H1 (cell line): ENCODE results near the gene DSCAM. TPM values are rescaled to one million over a fixed set of nuclear protein-coding genes. Genes with fewer than 3 reads are reported as not detected.

Experiments used
- CTCF ChIA-PET: fragments of 300-600 bp; sonication (Branson Sonifier 250); formaldehyde crosslinking; loops from one replicate; lab custom pipeline; 2021; ENCODE audit not compliant: partially characterized antibody; lab: Charles Lee
- POLR2A ChIA-PET: fragments of 300-600 bp; sonication (Branson Sonifier 250); formaldehyde crosslinking; loops from one replicate; lab custom pipeline; 2021; ENCODE audit warnings: inconsistent platforms; ENCODE audit not compliant: partially characterized antibody; lab: Charles Lee
- DNase-seq, 2 experiments: peaks; one replicate each; pipeline versions ENCODE4 v3.0.0 to v3.0.0-alpha.2; 2010 to 2022; ENCODE audit warnings: low spot score in 2 of 2, low read depth in 1 of 2, mixed read lengths in 1 of 2
- FAIRE-seq: peaks from 2 replicates; lab custom pipeline; 2011; peaks lifted over from hg19 to GRCh38; lab: Jason Lieb, UNC
- H2AFZ ChIP-seq: 2 replicates; pipeline ENCODE4 v1.8.1; 2012; ENCODE audit warnings: low read length, inconsistent platforms
- H2AK5ac ChIP-seq: 2 replicates; pipeline ENCODE4 v1.6.1; 2013; ENCODE audit warnings: low read depth, low read length
- H2BK120ac ChIP-seq: replicated peaks from 2 replicates; pipeline ENCODE3; 2013; ENCODE audit warnings: low read depth, low read length, inconsistent platforms
- H2BK12ac ChIP-seq: 2 replicates; pipeline ENCODE4 v1.6.1; 2013; ENCODE audit warnings: low read depth, low read length
- H2BK15ac ChIP-seq: 2 replicates; pipeline ENCODE4 v1.6.1; 2013; ENCODE audit warnings: low read length
- H2BK20ac ChIP-seq: 2 replicates; pipeline ENCODE4 v1.6.1; 2013; ENCODE audit warnings: low read length
- H2BK5ac ChIP-seq: 2 replicates; pipeline ENCODE4 v1.6.1; 2013; ENCODE audit warnings: low read depth, low read length
- H3K14ac ChIP-seq: 2 replicates; pipeline ENCODE4 v1.6.1; 2013; ENCODE audit warnings: inconsistent platforms; ENCODE audit not compliant: insufficient read length
- H3K18ac ChIP-seq: 2 replicates; pipeline ENCODE4 v1.6.1; 2013; ENCODE audit warnings: low read length; ENCODE audit errors: extremely low read depth
- H3K23ac ChIP-seq: 2 replicates; pipeline ENCODE4 v1.6.1; 2013; ENCODE audit warnings: inconsistent platforms; ENCODE audit not compliant: insufficient read length
- H3K23me2 ChIP-seq: 2 replicates; pipeline ENCODE4 v1.6.1; 2013; ENCODE audit warnings: low read depth, low read length
- H3K27ac ChIP-seq: 2 replicates; pipeline ENCODE4 v1.6.1; 2011; ENCODE audit warnings: low read depth, low read length, inconsistent platforms
- H3K27me3 ChIP-seq, 4 experiments: replicated peaks in 1 of 4; 1 replicate in 1 of 4; 2 replicates in 3 of 4; pipeline versions ENCODE4 v1.6.1 to v1.8.1; 2011 to 2013; ENCODE audit warnings: low read length in 3 of 4, mild to moderate bottlenecking in 3 of 4, inconsistent platforms in 2 of 4, mixed read lengths in 2 of 4, moderate library complexity in 1 of 4; ENCODE audit not compliant: control insufficient read depth in 3 of 4, insufficient read depth in 3 of 4; ENCODE audit errors: extremely low read depth in 1 of 4
- H3K36me3 ChIP-seq, 4 experiments: 2 replicates each; pipeline versions ENCODE4 v1.6.1 to v1.8.1; 2011 to 2013; ENCODE audit warnings: mild to moderate bottlenecking in 4 of 4, low read length in 3 of 4, moderate library complexity in 2 of 4, control low read depth in 1 of 4, inconsistent platforms in 1 of 4; ENCODE audit not compliant: insufficient read depth in 4 of 4, control insufficient read depth in 2 of 4
- H3K4ac ChIP-seq: replicated peaks from 2 replicates; pipeline ENCODE3; 2013; ENCODE audit warnings: low read length, low read depth, mixed read lengths, inconsistent platforms; ENCODE audit not compliant: insufficient read length
- H3K4me1 ChIP-seq, 4 experiments: replicated peaks in 1 of 4; 1 replicate in 1 of 4; 2 replicates in 3 of 4; pipeline versions ENCODE4 v1.6.1 to v1.8.1; 2011 to 2013; ENCODE audit warnings: low read length in 3 of 4, inconsistent platforms in 2 of 4, mixed read lengths in 1 of 4; ENCODE audit not compliant: insufficient read depth in 4 of 4, control insufficient read depth in 3 of 4
- H3K4me2 ChIP-seq, 2 experiments: 2 replicates each; pipeline versions ENCODE4 v1.6.1 to v1.8.1; 2011 to 2013; ENCODE audit warnings: low read depth in 2 of 2, low read length in 2 of 2, control low read depth in 1 of 2, inconsistent platforms in 1 of 2, mild to moderate bottlenecking in 1 of 2; ENCODE audit not compliant: insufficient read depth in 1 of 2
- H3K4me3 ChIP-seq, 4 experiments: fragments of 200-600, 300-600 bp in 1 of 4; sonication (generic), shearing (Covaris generic), sonication (Bioruptor Twin) in 1 of 4; 2 replicates each; pipeline versions ENCODE4 v1.5.1 to v1.8.1; 2011 to 2016; ENCODE audit warnings: low read length in 4 of 4, low read depth in 3 of 4, control low read depth in 2 of 4, inconsistent platforms in 2 of 4, mild to moderate bottlenecking in 2 of 4, mixed read lengths in 1 of 4, moderate library complexity in 1 of 4; ENCODE audit not compliant: insufficient read depth in 2 of 4; ENCODE audit errors: extremely low read depth in 1 of 4
- H3K56ac ChIP-seq: replicated peaks from 2 replicates; pipeline ENCODE3; 2013; ENCODE audit warnings: low read depth, mild to moderate bottlenecking, mixed read lengths, low read length, inconsistent platforms; ENCODE audit not compliant: insufficient read length
- H3K79me1 ChIP-seq: 2 replicates; pipeline ENCODE4 v1.6.1; 2013; ENCODE audit warnings: low read depth, low read length, control low read depth
- H3K79me2 ChIP-seq, 2 experiments: 2 replicates each; pipeline versions ENCODE4 v1.6.1 to v1.8.1; 2012 to 2013; ENCODE audit warnings: low read length in 2 of 2, mild to moderate bottlenecking in 2 of 2, inconsistent platforms in 1 of 2; ENCODE audit not compliant: insufficient read depth in 2 of 2, control insufficient read depth in 1 of 2
- H3K9ac ChIP-seq, 4 experiments: replicated peaks in 1 of 4; 1 replicate in 1 of 4; 2 replicates in 3 of 4; pipeline versions ENCODE4 v1.6.1 to v1.8.1; 2011 to 2013; ENCODE audit warnings: low read depth in 3 of 4, low read length in 3 of 4, control low read depth in 2 of 4, mild to moderate bottlenecking in 2 of 4, moderate library complexity in 2 of 4, inconsistent platforms in 1 of 4; ENCODE audit errors: extremely low read depth in 1 of 4
- H3K9me3 ChIP-seq, 2 experiments: 2 replicates each; pipeline versions ENCODE4 v1.6.1 to v1.8.1; 2012 to 2013; ENCODE audit warnings: mild to moderate bottlenecking in 2 of 2, moderate library complexity in 2 of 2, control low read depth in 1 of 2, inconsistent platforms in 1 of 2, low read depth in 1 of 2, low read length in 1 of 2, mixed read lengths in 1 of 2; ENCODE audit not compliant: insufficient read depth in 2 of 2
- H4K20me1 ChIP-seq, 2 experiments: replicated peaks in 1 of 2; 2 replicates each; pipeline versions ENCODE3 to v1.8.1; 2011 to 2013; ENCODE audit warnings: inconsistent platforms in 2 of 2, low read length in 2 of 2, mild to moderate bottlenecking in 1 of 2; ENCODE audit not compliant: insufficient read depth in 2 of 2, control insufficient read depth in 1 of 2
- H4K5ac ChIP-seq: 2 replicates; pipeline ENCODE4 v1.6.1; 2013; ENCODE audit warnings: low read length, low read depth, mixed read lengths, inconsistent platforms; ENCODE audit not compliant: insufficient read length
- H4K8ac ChIP-seq: 2 replicates; pipeline ENCODE4 v1.8.0; 2013; ENCODE audit warnings: mild to moderate bottlenecking, moderate library complexity, low read length, inconsistent platforms; ENCODE audit not compliant: insufficient read depth; ENCODE audit errors: extremely low read depth
- H4K91ac ChIP-seq: replicated peaks from 2 replicates; pipeline ENCODE3; 2013; ENCODE audit warnings: low read length, mixed read lengths, inconsistent platforms; ENCODE audit not compliant: insufficient read length
- BACH1 ChIP-seq: IDR thresholded peaks from 2 replicates; pipeline ENCODE4 v1.6.1; 2012; ENCODE audit warnings: low read length, improper control_type of control experiment
- BCL11A ChIP-seq, 2 experiments: IDR thresholded peaks; one replicate each; pipeline ENCODE4 v1.6.1; 2011; ENCODE audit warnings: low read depth in 2 of 2, low read length in 2 of 2, mild to moderate bottlenecking in 2 of 2
- CHD2 ChIP-seq: IDR thresholded peaks from 2 replicates; pipeline ENCODE4 v1.6.1; 2012; ENCODE audit warnings: low read length, improper control_type of control experiment
- CREB1 ChIP-seq: IDR thresholded peaks from 2 replicates; pipeline ENCODE4 v1.6.1; 2012; ENCODE audit warnings: inconsistent platforms
- CTCF ChIP-seq, 3 experiments: IDR thresholded peaks; 1 replicate in 2 of 3; 2 replicates in 1 of 3; pipeline versions ENCODE4 v1.5.1 to v1.6.1; 2011; ENCODE audit warnings: low read length in 3 of 3, mild to moderate bottlenecking in 3 of 3, inconsistent platforms in 2 of 3, low read depth in 1 of 3, moderate library complexity in 1 of 3; ENCODE audit not compliant: insufficient read depth in 1 of 3; ENCODE audit errors: control extremely low read depth in 1 of 3
- EGR1 ChIP-seq: IDR thresholded peaks from 2 replicates; pipeline ENCODE4 v1.6.1; 2011; ENCODE audit warnings: low read depth, low read length, borderline replicate concordance
- FOSL1 ChIP-seq: IDR thresholded peaks from 2 replicates; pipeline ENCODE4 v1.6.1; 2011; ENCODE audit warnings: mild to moderate bottlenecking, low read depth, low read length, moderate library complexity; ENCODE audit not compliant: insufficient read depth
- NRF1 ChIP-seq: IDR thresholded peaks from 2 replicates; pipeline ENCODE4 v1.6.1; 2011; ENCODE audit warnings: mild to moderate bottlenecking, low read depth, low read length, improper control_type of control experiment
- RBBP5 ChIP-seq: IDR thresholded peaks from 2 replicates; pipeline ENCODE4 v1.7.1; 2012; ENCODE audit warnings: low read depth, mild to moderate bottlenecking, inconsistent platforms, low read length, moderate library complexity, borderline replicate concordance
- RNF2 ChIP-seq: fragments of 200-900, 300-1000 bp; sonication (generic); IDR thresholded peaks from 2 replicates; pipeline ENCODE4 v1.7.1; 2016; ENCODE audit warnings: borderline replicate concordance, low read depth, mild to moderate bottlenecking, antibody characterized with exemption, low read length; ENCODE audit not compliant: poor library complexity, severe bottlenecking; ENCODE audit errors: missing control alignments
- SIRT6 ChIP-seq: IDR thresholded peaks from one replicate; pipeline ENCODE4 v1.7.1; 2012; ENCODE audit warnings: low read length, inconsistent platforms
- SP1 ChIP-seq: IDR thresholded peaks from 2 replicates; pipeline ENCODE4 v1.6.1; 2011; ENCODE audit warnings: low read depth, low read length
- TBP ChIP-seq: IDR thresholded peaks from 2 replicates; pipeline ENCODE4 v1.6.1; 2011; ENCODE audit warnings: low read depth, low read length, improper control_type of control experiment
- WGBS, 2 experiments: shearing (Covaris generic) in 1 of 2; methylation state at CpG; one replicate each; pipeline versions ENCODE4 v1.1.6 to v1.1.7; 2013 to 2015; ENCODE audit warnings: low lambda C conversion rate in 2 of 2, mixed read lengths in 2 of 2, inconsistent platforms in 1 of 2, low coverage in 1 of 2, missing lambda C conversion rate in 1 of 2; ENCODE audit not compliant: insufficient replicate concordance in 2 of 2, insufficient coverage in 1 of 2, insufficient read length in 1 of 2; ENCODE audit errors: extremely low coverage in 1 of 2, missing lambda C conversion rate in 1 of 2; 5-methylcytosine and 5-hydroxymethylcytosine counted together
- polyA plus RNA-seq, 7 experiments: library from polyadenylated mRNA; depleted of rRNA in 3 of 7; stranded (reverse) in 5 of 7; unstranded in 2 of 7; fragments of >200 nt in 5 of 7; fragments of 200-250 nt in 2 of 7; gene quantifications; 1 replicate in 5 of 7; 2 replicates in 1 of 7; 4 replicates in 1 of 7; pipeline versions ENCODE4 v1.2.1 to v1.2.3, GENCODE V29; 2011 to 2013; ENCODE audit warnings: missing spikeins in 2 of 7, mixed read lengths in 2 of 7
- total RNA-seq: library from RNA; stranded (reverse); fragmentation: NEBNext Ultra II Directional; extraction: Animal tissue kit (Norgen Biotek cat#: 25700); gene quantifications from 2 replicates; pipeline ENCODE4 v1.2.1, GENCODE V29; 2021

Gene DSCAM
- total and polyA plus RNA-seq, 2 of the 8 experiments (the other 6 are each of a cell fraction or from before 2014, with no cell fraction given): 0.02 to 0.15 TPM

- Histone ChIP-seq H3K4me3 (no peak overlapping the region), H3K9ac (no peak overlapping the region), H2AFZ (no peak overlapping the region), H2BK120ac (no peak overlapping the region), H2BK15ac (no peak overlapping the region), H3K27me3 (no peaks in the 10 kb centered on the region), H2BK5ac (no peak overlapping the region), H3K4ac (no peak overlapping the region), H2AK5ac (no peak overlapping the region), H4K20me1 (no peaks in the 10 kb centered on the region), H2BK12ac (no peak overlapping the region), H3K9me3 (no peaks in the 10 kb centered on the region), H3K27ac (no peak overlapping the region), H2BK20ac (no peak overlapping the region), H3K23me2 (no peaks in the 10 kb centered on the region), H3K79me2 (no peaks in the 10 kb centered on the region), H4K91ac (no peak overlapping the region), H3K56ac (no peak overlapping the region), H3K4me2 (no peak overlapping the region), H3K79me1 (no peaks in the 10 kb centered on the region), H3K14ac (no peak overlapping the region), H3K23ac (no peak overlapping the region), H4K5ac (no peak overlapping the region), H3K18ac (no peak overlapping the region), H3K36me3 (no peaks in the 10 kb centered on the region), H3K4me1 (no peaks in the 10 kb centered on the region), H4K8ac (no peak overlapping the region)
- WGBS, 2 experiments: 82% methylated on average over 3 of the region's 3 CpGs; no CpG with 5 or more reads in 1 of the 2 experiments
- POLR2A ChIA-PET: no interaction called here
- FAIRE-seq (no peak), DNase-seq (no peak)
- CTCF ChIA-PET: interaction anchor here (1.4 kb wide), 1 partner anchor 228 kb away, joined by 3 read pairs; the partner anchor contains the start of gene PCP4
- TF ChIP-seq CREB1: no peak
- no peak for TF ChIP-seq SIRT6
- TF ChIP-seq EGR1: no peak
- TF ChIP-seq SP1: no peak
- no peak for TF ChIP-seq CTCF (IDR thresholded peaks at IDR 0.05; ENCODE audit: control extremely low read depth in 1 of 3, insufficient read depth in 1 of 3, low read depth in 1 of 3, low read length in 3 of 3)
- TF ChIP-seq RBBP5: no peak
- TF ChIP-seq FOSL1: no peak
- no peak for TF ChIP-seq NRF1
- no peak for TF ChIP-seq RNF2
- no peak for TF ChIP-seq BCL11A (IDR thresholded peaks at IDR 0.05; ENCODE audit: low read depth in 2 of 2, low read length in 2 of 2)
- TF ChIP-seq CHD2: no peak
- TF ChIP-seq BACH1: no peak
- no peak for TF ChIP-seq TBP
Observed at GRCh38 chr21:40095477-40095876, 751.5 kb downstream of the DSCAM start.
